B cell (primary cell): Measurements from ENCODE around the gene CCDC138. TPM values are rescaled to one million over a fixed set of nuclear protein-coding genes. Genes with fewer than 3 reads are reported as not detected.

Experiments used
- ATAC-seq: fragments of 200-7000 bp; cut with Tn5 transposase; one replicate; pipeline ENCODE4 v1.10.0; 2021; ENCODE audit warnings: low read depth, mild to moderate bottlenecking, moderate number of reproducible peaks, moderate library complexity
- CTCF ChIA-PET: fragments of 350-600 bp; sonication (Branson Sonifier 250); formaldehyde crosslinking; loops from one replicate; lab custom pipeline; 2021; ENCODE audit warnings: antibody characterized with exemption, inconsistent platforms; lab: Charles Lee
- POLR2A ChIA-PET: fragments of 350-600 bp; sonication (Branson Sonifier 250); formaldehyde crosslinking; loops from one replicate; lab custom pipeline; 2021; ENCODE audit warnings: antibody characterized with exemption; lab: Charles Lee
- DNase-seq: peaks from one replicate; pipeline ENCODE4 v3.0.0; 2013
- H2AFZ ChIP-seq: 2 replicates; pipeline ENCODE4 v1.6.1; 2012; ENCODE audit warnings: mild to moderate bottlenecking, low read depth, low read length; ENCODE audit not compliant: insufficient read depth, poor library complexity, severe bottlenecking
- H3K27ac ChIP-seq, 2 donors: 1 replicate in 1 of 2; 2 replicates in 1 of 2; pipeline ENCODE4 v1.5.1; 2012 to 2013; ENCODE audit warnings: low read length in 2 of 2, mild to moderate bottlenecking in 2 of 2, moderate library complexity in 1 of 2
- H3K27me3 ChIP-seq, 4 experiments: fragments of 200-600 bp in 1 of 4; sonication (generic) in 1 of 4; replicated peaks in 1 of 4; 1 replicate in 2 of 4; 2 replicates in 2 of 4; pipeline versions ENCODE4 v1.6.1 to v1.7.0; 2013 to 2016; ENCODE audit warnings: low read length in 3 of 4, mild to moderate bottlenecking in 2 of 4, mixed read lengths in 1 of 4, moderate library complexity in 1 of 4; ENCODE audit not compliant: insufficient read depth in 4 of 4, control insufficient read depth in 3 of 4; ENCODE audit errors: control extremely low read depth in 1 of 4
- H3K36me3 ChIP-seq, 2 experiments: replicated peaks in 1 of 2; 1 replicate in 1 of 2; 2 replicates in 1 of 2; pipeline versions ENCODE4 v1.6.1 to v1.7.1; 2013; ENCODE audit warnings: low read length in 1 of 2; ENCODE audit not compliant: insufficient read depth in 2 of 2, control insufficient read depth in 1 of 2; ENCODE audit errors: control extremely low read depth in 1 of 2, extremely low read depth in 1 of 2
- H3K4me1 ChIP-seq, 2 donors: fragments of 200-600 bp in 1 of 2; sonication (generic) in 1 of 2; 1 replicate in 1 of 2; 2 replicates in 1 of 2; pipeline versions ENCODE4 v1.5.1 to v1.6.1; 2013 to 2017; ENCODE audit warnings: low read length in 2 of 2; ENCODE audit not compliant: control insufficient read depth in 2 of 2, insufficient read depth in 2 of 2
- H3K4me2 ChIP-seq: replicated peaks from 2 replicates; pipeline ENCODE3; 2012; ENCODE audit warnings: mild to moderate bottlenecking, low read depth, low read length; ENCODE audit not compliant: poor library complexity, severe bottlenecking
- H3K4me3 ChIP-seq, 5 experiments: fragments of 200-600 bp in 1 of 5; sonication (generic) in 1 of 5; 1 replicate in 3 of 5; 2 replicates in 2 of 5; pipeline versions ENCODE4 v1.5.1 to v1.7.0; 2011 to 2016; ENCODE audit warnings: low read length in 4 of 5, mild to moderate bottlenecking in 4 of 5, low read depth in 2 of 5, control low read depth in 1 of 5, moderate library complexity in 1 of 5; ENCODE audit not compliant: insufficient read depth in 1 of 5; ENCODE audit errors: control extremely low read depth in 1 of 5, extremely low read depth in 1 of 5
- H3K79me2 ChIP-seq: fragments of 200-600 bp; sonication (generic); one replicate; pipeline ENCODE4 v1.6.0; 2016; ENCODE audit warnings: low read length; ENCODE audit not compliant: control insufficient read depth, insufficient read depth
- H3K9ac ChIP-seq: fragments of 200-600 bp; sonication (generic); 2 replicates; pipeline ENCODE4 v1.6.1; 2017; ENCODE audit warnings: mild to moderate bottlenecking, low read length, moderate library complexity
- H3K9me3 ChIP-seq, 3 donors: one replicate each; pipeline versions ENCODE4 v1.6.1 to v1.7.1; 2013; ENCODE audit warnings: low read length in 2 of 3; ENCODE audit not compliant: control insufficient read depth in 2 of 3, insufficient read depth in 1 of 3; ENCODE audit errors: control extremely low read depth in 1 of 3
- H4K20me1 ChIP-seq: 2 replicates; pipeline ENCODE4 v1.6.0; 2012; ENCODE audit warnings: mild to moderate bottlenecking, low read length; ENCODE audit not compliant: insufficient read depth, control insufficient read depth, poor library complexity, severe bottlenecking
- H3K27ac Mint-ChIP-seq: one replicate; pipeline ENCODE4 v1.8.0; 2021; ENCODE audit warnings: mixed read lengths
- H3K27me3 Mint-ChIP-seq: one replicate; pipeline ENCODE4 v1.8.0; 2021; ENCODE audit warnings: mixed read lengths
- H3K4me1 Mint-ChIP-seq: one replicate; pipeline ENCODE4 v1.8.0; 2021; ENCODE audit warnings: mixed read lengths
- H3K4me3 Mint-ChIP-seq: one replicate; pipeline ENCODE4 v1.8.0; 2021; ENCODE audit warnings: mixed read lengths
- H3K9me3 Mint-ChIP-seq: one replicate; pipeline ENCODE4 v1.8.0; 2022; ENCODE audit warnings: mixed read lengths; ENCODE audit not compliant: insufficient read depth
- CTCF ChIP-seq: fragments of 200-600 bp; IDR thresholded peaks from one replicate; pipeline ENCODE4 v1.8.0; 2022; ENCODE audit warnings: antibody characterized with exemption, mild to moderate bottlenecking
- EZH2 ChIP-seq: IDR thresholded peaks from 2 replicates; pipeline ENCODE4 v1.6.1; 2012; ENCODE audit warnings: borderline replicate concordance, low read depth, mild to moderate bottlenecking, moderate library complexity, low read length; ENCODE audit not compliant: insufficient read depth, poor library complexity, severe bottlenecking
- WGBS: methylation state at CpG from one replicate; pipeline ENCODE4 v1.1.5; 2013; ENCODE audit warnings: missing lambda C conversion rate; ENCODE audit not compliant: insufficient coverage; 5-methylcytosine and 5-hydroxymethylcytosine counted together
- intact Hi-C: fragments of 100-400 bp; cut with micrococcal nuclease; formaldehyde crosslinking; loops from one replicate; pipeline ENCODE4 v1.10.0; 2022
- polyA plus RNA-seq: library from polyadenylated mRNA; depleted of rRNA; stranded (reverse); fragments of >200 nt; gene quantifications from 2 replicates; pipeline ENCODE4 v1.2.3, GENCODE V29; 2012
- total RNA-seq, 2 donors: library from RNA; stranded (reverse); fragments of 120-200 nt in 1 of 2; gene quantifications; 1 replicate in 1 of 2; 2 replicates in 1 of 2; pipeline versions ENCODE4 v1.2.3 to v1.2.4, GENCODE V29; 2013 to 2022

The CCDC138 gene
- total and polyA plus RNA-seq, 2 donors (not counting 1 experiment from before 2014, with no cell fraction given): 3.3 to 16.3 TPM

DNA sequence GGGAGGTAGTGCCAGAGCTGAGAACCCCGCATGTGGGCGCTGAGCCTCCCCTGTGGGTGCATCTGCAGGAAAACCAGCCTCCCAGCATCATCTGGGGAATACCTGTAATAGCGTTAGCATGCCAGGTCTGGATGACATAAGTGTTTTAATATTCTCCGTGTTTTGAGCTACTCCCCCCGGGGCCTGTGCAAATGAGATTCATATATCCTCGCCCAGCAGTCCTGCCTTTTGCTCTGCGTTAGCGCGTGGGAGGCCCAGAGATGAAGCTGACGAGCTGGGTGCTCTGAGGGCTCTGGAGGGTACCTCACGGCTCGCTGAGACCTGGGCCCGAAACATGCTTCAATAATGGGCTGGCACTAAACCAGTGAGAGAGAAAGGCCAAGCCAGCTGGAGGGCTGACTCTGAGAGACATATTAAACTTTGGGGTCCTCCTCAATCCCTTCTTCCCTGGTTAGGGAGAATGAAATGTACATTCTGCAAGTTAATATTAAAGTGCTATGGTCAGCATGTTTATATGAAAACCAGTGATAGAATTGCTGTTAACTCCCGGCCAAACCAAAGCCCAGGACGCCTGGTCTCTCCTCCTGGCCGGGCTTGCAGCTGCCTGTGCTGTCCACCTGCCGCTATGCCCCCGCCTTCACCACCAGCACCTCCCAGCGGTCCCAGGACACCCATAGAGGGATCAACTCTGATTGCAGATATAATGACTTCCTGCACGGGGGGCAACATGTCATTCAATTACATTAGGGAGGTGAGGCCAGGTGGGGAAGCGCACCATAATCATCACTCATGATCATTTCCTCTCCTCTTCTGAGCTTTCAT is 125.4 kb downstream of the CCDC138 start:
- POLR2A ChIA-PET: no interaction called here

More for the DNA sequence above, 125.4 kb downstream of the CCDC138 start:
- H3K4me3 Mint-ChIP-seq: no peak overlapping the region
- no peak overlapping the region for H2AFZ ChIP-seq
- H3K27me3 ChIP-seq: no peaks in the 10 kb centered on the region
- no peaks in the 10 kb centered on the region for H3K4me1 ChIP-seq
- TF ChIP-seq CTCF (no peak), EZH2 (no peak)
- H3K36me3 ChIP-seq: no peaks in the 10 kb centered on the region
- no peak overlapping the region for H3K9ac ChIP-seq
- H3K27me3 Mint-ChIP-seq: no peaks in the 10 kb centered on the region
- H3K4me3 ChIP-seq: no peak overlapping the region
- no peak overlapping the region for H3K27ac ChIP-seq
- H4K20me1 ChIP-seq: no peaks in the 10 kb centered on the region
- no peak overlapping the region for H3K27ac Mint-ChIP-seq
- no peak overlapping the region for H3K4me2 ChIP-seq
- ATAC-seq: no peak
- no peaks in the 10 kb centered on the region for H3K4me1 Mint-ChIP-seq
- CTCF ChIA-PET: no interaction called here
- WGBS: 87% methylated on average over 16 of the region's 21 CpGs
- DNase-seq: no peak
- intact Hi-C loops: no loop called here
- H3K79me2 ChIP-seq: no peaks in the 10 kb centered on the region
- no peaks in the 10 kb centered on the region for H3K9me3 Mint-ChIP-seq
- no peaks in the 10 kb centered on the region for H3K9me3 ChIP-seq
